GM21576 (cell line): ENCODE measurements around the gene RAPGEF1.
A peak's percentile ranks its signal among the peaks of the same experiment; 100 is the strongest.
"Not testable (repeated sequence)": the region's sequence is repeated elsewhere in the genome, so short reads cannot be mapped to it uniquely, and the experiment has no call there.

Experiments used
- ATAC-seq: cut with Tn5 transposase; IDR thresholded peaks from one replicate; pipeline ENCODE4 v1.9.1; 2021; ENCODE audit warnings: mild to moderate bottlenecking, moderate library complexity; ENCODE audit not compliant: unreplicated experiment

Gene RAPGEF1

GRCh38 chr9:131731237-131731636 lies 8.6 kb downstream of the RAPGEF1 start:
- ATAC-seq, result no peak

GRCh38 chr9:131728961-131729360 lies 10.9 kb downstream of the RAPGEF1 start:
- ATAC-seq, result no peak

GRCh38 chr9:131728546-131728910 lies 11.3 kb downstream of the RAPGEF1 start:
- ATAC-seq, result no peak

- no peak for ATAC-seq
Observed at GRCh38 chr9:131727795-131728545, 11.9 kb downstream of the RAPGEF1 start.

- ATAC-seq, result no peak
Observed at GRCh38 chr9:131727184-131727759, 12.6 kb downstream of the RAPGEF1 start.

- no peak for ATAC-seq
Observed at GRCh38 chr9:131724683-131725082, 15.2 kb downstream of the RAPGEF1 start.

GRCh38 chr9:131723632-131724031 lies 16.2 kb downstream of the RAPGEF1 start:
- no peak for ATAC-seq

- no peak for ATAC-seq
Observed at GRCh38 chr9:131722255-131722654, 17.6 kb downstream of the RAPGEF1 start.

GRCh38 chr9:131721076-131721475 lies 18.8 kb downstream of the RAPGEF1 start:
- no peak for ATAC-seq

GRCh38 chr9:131720330-131720729 lies 19.5 kb downstream of the RAPGEF1 start:
- no peak for ATAC-seq

GRCh38 chr9:131719262-131719908 lies 20.5 kb downstream of the RAPGEF1 start:
- no peak for ATAC-seq

GRCh38 chr9:131717719-131718460 lies 22.0 kb downstream of the RAPGEF1 start:
- ATAC-seq, result no peak

- no peak for ATAC-seq
Observed at GRCh38 chr9:131715906-131716305, 24.0 kb downstream of the RAPGEF1 start.

- ATAC-seq, result no peak
Observed at GRCh38 chr9:131714821-131715220, 25.1 kb downstream of the RAPGEF1 start.

GRCh38 chr9:131714161-131714646 lies 25.7 kb downstream of the RAPGEF1 start:
- no peak for ATAC-seq

GRCh38 chr9:131713016-131713415 lies 26.9 kb downstream of the RAPGEF1 start:
- ATAC-seq, result no peak

GRCh38 chr9:131712151-131712716 lies 27.6 kb downstream of the RAPGEF1 start:
- no peak for ATAC-seq

- peak; percentile 58 for ATAC-seq
Observed at GRCh38 chr9:131709771-131710431, 30.0 kb downstream of the RAPGEF1 start.

GRCh38 chr9:131709010-131709770 lies 30.7 kb downstream of the RAPGEF1 start:
- not testable (repeated sequence) for ATAC-seq
